NCI-H2107 treated with DMSO at 0.1 percent for 48 hours (cell line): ENCODE measurements around the gene IL31RA.
A peak's percentile ranks its signal among the peaks of the same experiment; 100 is the strongest.
"Not testable (repeated sequence)": the region's sequence is repeated elsewhere in the genome, so short reads cannot be mapped to it uniquely, and the experiment has no call there.

ENCODE experiments used
- DNase-seq: peaks from one replicate; lab custom pipeline; 2025; ENCODE audit not compliant: unreplicated experiment; lab: John Stamatoyannopoulos, UW

IL31RA gene

GRCh38 chr5:55923865-55924500 is 72.8 kb downstream of the IL31RA start:
- DNase-seq, result no peak

GRCh38 chr5:55924744-55925143 is 73.6 kb downstream of the IL31RA start:
- no peak for DNase-seq

- no peak for DNase-seq
These were observed 74.0 kb downstream of the IL31RA start for GRCh38 chr5:55925181-55925580.

GRCh38 chr5:55925712-55926111 is 74.6 kb downstream of the IL31RA start:
- DNase-seq, result no peak

- DNase-seq, result no peak
These were observed 75.3 kb downstream of the IL31RA start for GRCh38 chr5:55926476-55926875.

- DNase-seq, result no peak
These were observed 76.9 kb downstream of the IL31RA start for GRCh38 chr5:55927861-55928655.

GRCh38 chr5:55929020-55929799 is 78.1 kb downstream of the IL31RA start:
- no peak for DNase-seq

GRCh38 chr5:55932700-55933099 is 81.5 kb downstream of the IL31RA start:
- DNase-seq, result no peak

- no peak for DNase-seq
These were observed 82.4 kb downstream of the IL31RA start for GRCh38 chr5:55933377-55934114.

GRCh38 chr5:55934115-55934613 is 83.0 kb downstream of the IL31RA start:
- DNase-seq, result no peak

- DNase-seq, result no peak
These were observed 83.6 kb downstream of the IL31RA start for GRCh38 chr5:55934720-55935119.

GRCh38 chr5:55935371-55935770 is 84.2 kb downstream of the IL31RA start:
- DNase-seq, result no peak

- peak; percentile 46 for DNase-seq
These were observed 85.0 kb downstream of the IL31RA start for GRCh38 chr5:55936100-55936693.

GRCh38 chr5:55937598-55937997 is 86.4 kb downstream of the IL31RA start:
- DNase-seq, result not testable (repeated sequence)

GRCh38 chr5:55941154-55941553 is 90.0 kb downstream of the IL31RA start:
- DNase-seq, result not testable (repeated sequence)

GRCh38 chr5:55959208-55959607 is 108.1 kb downstream of the IL31RA start:
- DNase-seq, result no peak

GRCh38 chr5:55960779-55961178 is 109.6 kb downstream of the IL31RA start:
- DNase-seq, result no peak

- DNase-seq, result no peak
These were observed 114.4 kb downstream of the IL31RA start for GRCh38 chr5:55965525-55965924.

- DNase-seq, result no peak
These were observed 115.1 kb downstream of the IL31RA start for GRCh38 chr5:55966284-55966683.

GRCh38 chr5:55969956-55970355 is 118.8 kb downstream of the IL31RA start:
- DNase-seq, result no peak
